Activated CD4-positive, alpha-beta T cell treated with anti-CD3 and anti-CD28 coated beads for 36 hours (primary cell): ENCODE measurements around the gene WNT8B. TPM values are rescaled to one million over a fixed set of nuclear protein-coding genes. Genes with fewer than 3 reads are reported as not detected.

Experiments used
- ATAC-seq: fragments of 200-7000 bp; cut with Tn5 transposase; one replicate; pipeline ENCODE4 v1.10.0; 2021; ENCODE audit warnings: mild to moderate bottlenecking, moderate library complexity
- CTCF ChIA-PET: fragments of 350-600 bp; sonication (Branson Sonifier 250); formaldehyde crosslinking; loops from one replicate; lab custom pipeline; 2021; ENCODE audit warnings: antibody characterized with exemption; lab: Charles Lee
- POLR2A ChIA-PET: fragments of 350-600 bp; sonication (Branson Sonifier 250); formaldehyde crosslinking; loops from one replicate; lab custom pipeline; 2021; ENCODE audit warnings: antibody characterized with exemption, inconsistent platforms; lab: Charles Lee
- DNase-seq: peaks from one replicate; pipeline ENCODE4 v3.0.0-alpha.2; 2020
- H3K27ac Mint-ChIP-seq: one replicate; pipeline ENCODE4 v1.8.0; 2021; ENCODE audit warnings: mixed read lengths
- H3K27me3 Mint-ChIP-seq: one replicate; pipeline ENCODE4 v1.8.0; 2021; ENCODE audit warnings: mixed read lengths
- H3K36me3 Mint-ChIP-seq: one replicate; pipeline ENCODE4 v1.8.0; 2021; ENCODE audit warnings: low read depth, mixed read lengths
- H3K4me1 Mint-ChIP-seq: one replicate; pipeline ENCODE4 v1.8.0; 2021; ENCODE audit warnings: mixed read lengths
- H3K4me3 Mint-ChIP-seq: one replicate; pipeline ENCODE4 v1.8.0; 2021; ENCODE audit warnings: mild to moderate bottlenecking, moderate library complexity, mixed read lengths
- H3K9me3 Mint-ChIP-seq: one replicate; pipeline ENCODE4 v1.8.0; 2021; ENCODE audit warnings: low read depth, mixed read lengths
- intact Hi-C, 2 experiments: fragments of 100-400 bp; cut with DNase I in 1 of 2; cut with micrococcal nuclease in 1 of 2; formaldehyde crosslinking; loops; one replicate each; pipeline versions ENCODE4 v1.14.2 to v1.15.1; 2022 to 2024; cut with DNase I, micrococcal nuclease
- total RNA-seq, 2 experiments: library from RNA; stranded (reverse); gene quantifications; one replicate each; pipeline ENCODE4 v1.2.3, GENCODE V29; 2021

WNT8B gene
- total RNA-seq, 2 experiments from 2014 or later, result 0.40 to 0.43 TPM

DNA sequence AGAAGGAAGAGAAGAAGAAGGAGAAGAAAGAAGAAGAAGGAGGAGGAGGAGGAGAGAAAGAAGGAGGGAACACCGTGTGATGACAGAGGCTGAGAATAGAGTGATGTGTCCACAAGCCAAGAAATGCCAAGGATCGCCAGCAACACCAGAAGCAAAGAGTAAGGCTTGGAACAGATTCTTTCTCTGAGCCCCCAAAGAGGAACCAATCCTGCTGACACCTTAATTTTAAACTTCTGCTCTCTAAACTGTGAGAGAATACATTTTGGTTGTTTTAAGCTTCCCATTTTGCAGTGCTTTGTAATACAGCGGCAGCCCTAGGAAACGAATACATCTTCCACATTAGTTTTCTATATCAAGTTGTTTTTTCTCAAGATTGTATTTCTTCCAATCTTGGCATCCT, 13.9 kb upstream of the WNT8B start:
- Mint-ChIP-seq H3K36me3 (no peaks in the 10 kb centered on the region), H3K4me1 (no peaks in the 10 kb centered on the region), H3K4me3 (no peak overlapping the region), H3K27me3 (peaks cover 8% of the 10 kb centered on the region), H3K9me3 (no peaks in the 10 kb centered on the region), H3K27ac (no peak overlapping the region)
- intact Hi-C loops, result no loop called here
- ATAC-seq, result no peak
- ChIA-PET POLR2A (no interaction called here), CTCF (interaction anchor here (1.0 to 1.5 kb wide), 2 partner anchors 15 to 108 kb away, joined by 3 to 4 read pairs; no protein-coding TSS in a partner anchor)
- DNase-seq, result no peak

DNA sequence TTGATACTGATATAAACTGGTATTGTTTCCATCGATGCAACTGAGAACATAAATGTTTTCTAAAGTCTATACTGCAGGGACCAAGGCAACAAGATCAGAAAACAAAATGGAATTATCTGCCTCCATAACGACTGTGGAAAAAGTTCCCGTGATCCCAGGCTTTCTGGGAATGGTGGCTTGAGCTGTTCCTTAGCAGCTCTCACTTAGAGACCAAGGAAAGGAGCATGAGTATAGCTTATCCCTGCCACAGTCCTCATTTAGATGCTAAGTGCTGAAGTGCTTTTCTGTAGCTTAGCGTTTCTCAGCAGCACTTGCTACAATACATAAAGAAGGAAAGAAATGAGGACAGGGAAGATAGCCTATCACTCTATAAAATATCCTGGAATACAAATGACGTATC, 5.5 kb downstream of the WNT8B start:
- H3K36me3 Mint-ChIP-seq, result no peaks in the 10 kb centered on the region
- H3K27me3 Mint-ChIP-seq, result no peaks in the 10 kb centered on the region
- no peak overlapping the region for H3K27ac Mint-ChIP-seq
- no peaks in the 10 kb centered on the region for H3K9me3 Mint-ChIP-seq
- DNase-seq (no peak), ATAC-seq (no peak)
- CTCF ChIA-PET, result interaction anchor here (1.0 to 2.3 kb wide), 4 partner anchors 14 to 50 kb away, joined by 4 to 10 read pairs (median 7); no protein-coding TSS in a partner anchor
- H3K4me3 Mint-ChIP-seq, result no peak overlapping the region
- H3K4me1 Mint-ChIP-seq, result no peaks in the 10 kb centered on the region
- POLR2A ChIA-PET, result interaction anchor here (0.9 kb wide), 1 partner anchor 71 kb away, joined by 3 read pairs; no protein-coding TSS in a partner anchor
- intact Hi-C loops, result no loop called here

DNA sequence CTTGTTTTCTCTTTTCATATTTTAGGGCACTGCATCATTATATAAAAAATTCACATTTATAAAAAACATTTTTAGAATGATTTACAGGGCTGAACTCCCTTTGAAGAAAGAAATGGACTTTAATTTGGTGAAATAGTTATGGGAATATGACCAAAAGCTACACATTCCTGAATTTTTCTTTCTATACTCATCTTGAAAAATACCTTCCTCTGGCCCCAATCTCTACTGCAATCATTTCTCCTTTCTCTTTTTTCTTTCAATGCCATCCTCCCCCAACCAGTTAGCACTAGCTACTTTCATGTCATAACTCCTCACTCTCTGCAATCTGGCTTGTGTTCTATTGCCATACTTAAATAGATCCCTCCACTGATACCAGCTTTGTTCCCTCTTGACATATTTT, 6.2 kb downstream of the WNT8B start:
- intact Hi-C loops, result no loop called here
- ChIA-PET CTCF (interaction anchor here (1.1 to 2.2 kb wide), 4 partner anchors 13 to 49 kb away, joined by 3 to 10 read pairs (median 5); no protein-coding TSS in a partner anchor), POLR2A (interaction anchor here (0.9 kb wide), 1 partner anchor 72 kb away, joined by 3 read pairs; no protein-coding TSS in a partner anchor)
- Mint-ChIP-seq H3K36me3 (no peaks in the 10 kb centered on the region), H3K4me1 (no peaks in the 10 kb centered on the region), H3K27ac (no peak overlapping the region), H3K27me3 (no peaks in the 10 kb centered on the region), H3K4me3 (no peak overlapping the region), H3K9me3 (no peaks in the 10 kb centered on the region)
- no peak for DNase-seq
- no peak for ATAC-seq

DNA sequence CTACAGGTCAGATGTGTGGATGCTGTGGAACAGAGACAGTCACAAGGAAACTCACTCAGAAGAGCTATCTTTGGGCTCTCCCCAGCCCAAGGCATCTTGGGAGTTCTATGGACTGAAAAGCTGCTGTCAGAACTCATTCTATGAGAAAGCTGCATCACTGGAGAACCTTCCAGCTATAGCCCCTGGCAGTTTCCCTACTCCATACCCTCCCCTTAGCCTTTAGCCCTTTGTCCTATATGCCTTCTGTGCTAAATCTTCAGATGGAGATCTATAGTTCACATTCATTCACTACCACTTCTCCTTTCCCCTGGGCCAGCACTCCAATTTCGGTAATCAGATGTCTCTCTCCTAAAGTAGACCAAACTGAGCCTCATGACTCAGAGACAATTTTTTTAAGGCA, 6.9 kb downstream of the WNT8B start:
- no peak for ATAC-seq
- no peak overlapping the region for H3K27ac Mint-ChIP-seq
- H3K9me3 Mint-ChIP-seq, result no peaks in the 10 kb centered on the region
- intact Hi-C loops, result no loop called here
- no peak overlapping the region for H3K4me3 Mint-ChIP-seq
- POLR2A ChIA-PET, result no interaction called here
- no peaks in the 10 kb centered on the region for H3K36me3 Mint-ChIP-seq
- H3K4me1 Mint-ChIP-seq, result no peaks in the 10 kb centered on the region
- CTCF ChIA-PET, result interaction anchor here (0.5 to 2.2 kb wide), 5 partner anchors 13 to 49 kb away, joined by 3 to 10 read pairs (median 4); no protein-coding TSS in a partner anchor
- no peak for DNase-seq
- H3K27me3 Mint-ChIP-seq, result peaks cover 2% of the 10 kb centered on the region

DNA sequence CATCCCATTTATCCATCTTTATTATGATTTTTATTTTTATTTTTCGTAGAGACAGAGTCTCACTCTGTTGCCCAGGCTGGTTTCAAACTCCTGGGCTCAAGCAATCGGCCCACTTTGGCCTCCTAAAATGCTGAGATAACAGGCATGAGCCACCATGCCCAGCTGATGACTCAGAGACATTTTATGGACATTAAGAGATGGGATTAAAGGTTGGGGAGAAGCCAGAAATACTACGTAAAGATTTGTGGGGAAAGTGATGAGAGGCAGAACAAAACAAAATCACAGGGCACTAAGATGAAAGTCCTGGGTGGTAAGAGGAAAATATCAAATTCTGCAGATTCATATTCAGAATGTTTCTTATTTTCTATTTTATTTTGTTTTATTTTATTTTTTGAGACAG, 7.6 kb downstream of the WNT8B start:
- Mint-ChIP-seq H3K4me1 (no peaks in the 10 kb centered on the region), H3K4me3 (no peak overlapping the region), H3K27ac (no peak overlapping the region), H3K36me3 (no peaks in the 10 kb centered on the region), H3K27me3 (peaks cover 2% of the 10 kb centered on the region), H3K9me3 (no peaks in the 10 kb centered on the region)
- ChIA-PET POLR2A (no interaction called here), CTCF (interaction anchor here (0.5 to 2.2 kb wide), 3 partner anchors 12 to 619 kb away, joined by 3 to 6 read pairs (median 4); no protein-coding TSS in a partner anchor)
- intact Hi-C loops, result no loop called here
- DNase-seq (no peak), ATAC-seq (no peak)

DNA sequence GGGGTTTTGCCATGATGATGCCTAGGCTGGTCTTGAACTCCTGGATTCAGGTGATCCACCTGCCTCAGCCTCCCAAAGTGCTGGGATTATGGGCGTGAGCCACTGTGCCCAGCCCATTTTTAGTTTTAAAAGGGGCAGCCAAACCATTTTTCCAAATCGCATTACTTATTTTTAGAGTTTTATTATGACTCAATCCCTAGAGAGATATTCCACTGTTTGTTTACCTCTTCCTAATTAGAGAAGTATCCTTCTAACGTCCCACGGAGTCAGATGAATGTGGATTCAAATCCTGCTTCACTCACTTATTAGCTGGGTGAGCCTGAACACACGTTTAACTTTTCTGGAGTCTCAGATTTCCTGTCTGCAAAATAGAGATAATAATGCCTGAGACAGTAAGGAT, 15.2 kb downstream of the WNT8B start:
- H3K4me3 Mint-ChIP-seq, result no peak overlapping the region
- no peak for ATAC-seq
- no peak overlapping the region for H3K27ac Mint-ChIP-seq
- H3K9me3 Mint-ChIP-seq, result no peaks in the 10 kb centered on the region
- POLR2A ChIA-PET, result no interaction called here
- H3K36me3 Mint-ChIP-seq, result no peaks in the 10 kb centered on the region
- CTCF ChIA-PET, result interaction anchor here (1.0 to 1.4 kb wide), 2 partner anchors 16 to 31 kb away, joined by 3 to 4 read pairs; no protein-coding TSS in a partner anchor
- DNase-seq, result no peak
- H3K4me1 Mint-ChIP-seq, result peaks cover 5% of the 10 kb centered on the region
- intact Hi-C loops, result no loop called here
- H3K27me3 Mint-ChIP-seq, result peaks cover 14% of the 10 kb centered on the region

DNA sequence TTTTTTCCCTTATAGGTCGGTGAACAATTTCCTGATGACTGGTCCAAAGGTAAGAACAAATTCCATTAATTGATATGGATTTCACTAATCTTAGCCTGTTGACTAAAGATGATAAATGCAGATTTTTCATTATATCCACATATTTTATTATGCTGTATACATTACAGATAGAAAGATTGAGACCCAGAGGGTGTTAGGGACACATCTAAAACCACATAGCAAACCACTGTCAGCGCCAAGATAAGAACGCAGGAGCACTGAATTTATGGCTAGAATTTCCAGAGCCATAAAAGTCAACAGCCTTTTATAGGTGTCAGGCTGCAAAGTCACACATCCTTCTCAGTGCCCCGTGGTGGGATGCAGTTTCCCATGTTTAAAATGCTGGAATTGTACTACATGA, 16.2 kb downstream of the WNT8B start:
- ATAC-seq, result no peak
- CTCF ChIA-PET, result no interaction called here
- DNase-seq, result no peak
- POLR2A ChIA-PET, result no interaction called here
- Mint-ChIP-seq H3K9me3 (no peaks in the 10 kb centered on the region), H3K4me1 (peaks cover 5% of the 10 kb centered on the region), H3K27ac (no peak overlapping the region), H3K36me3 (no peaks in the 10 kb centered on the region), H3K27me3 (peaks cover 14% of the 10 kb centered on the region), H3K4me3 (no peak overlapping the region)
- intact Hi-C loops, result no loop called here

DNA sequence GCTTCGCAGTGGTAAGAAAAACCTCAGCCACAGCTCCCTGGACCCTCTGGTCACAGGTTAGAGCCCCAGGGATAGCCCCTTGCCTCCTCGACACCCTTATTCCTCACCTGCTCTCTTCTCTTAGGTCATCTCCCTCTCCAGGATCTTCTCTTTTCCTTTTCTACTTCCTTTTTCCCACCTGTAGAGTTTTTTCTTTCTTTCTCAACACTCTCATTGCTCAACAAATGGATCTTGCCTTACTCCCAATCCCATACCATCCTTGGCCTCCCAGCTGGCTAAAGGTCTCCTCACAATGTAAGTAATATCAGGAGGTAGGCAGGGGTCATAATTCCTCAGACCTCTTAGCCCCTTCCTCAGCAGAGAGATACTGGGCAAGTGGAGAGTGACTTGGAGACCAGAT, 17.2 kb downstream of the WNT8B start:
- CTCF ChIA-PET, result interaction anchor here (0.7 to 6.5 kb wide), 8 partner anchors 30 to 394 kb away, joined by 3 to 131 read pairs (median 4); partner anchors contain the start of genes HIF1AN and SEC31B

DNA sequence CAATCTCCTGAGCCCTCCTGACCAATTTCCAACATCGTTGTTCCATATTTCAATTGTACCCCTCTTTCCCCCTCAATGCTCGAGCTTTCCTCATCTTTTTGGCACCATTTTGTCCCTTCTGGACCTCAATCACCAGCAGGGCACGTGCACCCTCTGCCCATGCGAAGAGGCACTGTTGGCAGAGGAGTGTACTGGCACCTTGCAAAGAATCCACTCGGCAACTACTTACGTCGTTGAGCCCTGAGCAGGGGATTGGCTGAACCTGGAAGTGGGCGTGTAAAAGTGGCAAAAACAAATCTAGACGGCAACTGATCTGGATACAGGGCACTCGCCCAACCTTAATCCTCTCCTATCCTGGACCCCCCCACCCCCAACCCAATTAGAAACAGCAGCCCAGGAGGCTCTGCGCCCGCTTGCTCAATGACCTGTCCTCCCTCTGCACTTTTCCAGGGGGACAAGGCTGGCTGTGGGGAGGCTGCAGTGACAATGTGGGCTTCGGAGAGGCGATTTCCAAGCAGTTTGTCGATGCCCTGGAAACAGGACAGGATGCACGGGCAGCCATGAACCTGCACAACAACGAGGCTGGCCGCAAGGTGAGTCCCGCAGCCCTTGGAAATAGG, 18.8 kb downstream of the WNT8B start:
- POLR2A ChIA-PET, result interaction anchor here (0.5 to 1.2 kb wide), 4 partner anchors 27 to 111 kb away, joined by 3 to 4 read pairs (median 3); no protein-coding TSS in a partner anchor

More for the DNA sequence above, 17.2 kb downstream of the WNT8B start:
- ATAC-seq (no peak), DNase-seq (no peak)
- Mint-ChIP-seq H3K36me3 (no peaks in the 10 kb centered on the region), H3K27ac (no peak overlapping the region), H3K4me3 (no peak overlapping the region), H3K27me3 (peaks cover 13% of the 10 kb centered on the region), H3K9me3 (no peaks in the 10 kb centered on the region), H3K4me1 (peaks cover 5% of the 10 kb centered on the region)
- intact Hi-C loops, result no loop called here
- POLR2A ChIA-PET, result no interaction called here

DNA sequence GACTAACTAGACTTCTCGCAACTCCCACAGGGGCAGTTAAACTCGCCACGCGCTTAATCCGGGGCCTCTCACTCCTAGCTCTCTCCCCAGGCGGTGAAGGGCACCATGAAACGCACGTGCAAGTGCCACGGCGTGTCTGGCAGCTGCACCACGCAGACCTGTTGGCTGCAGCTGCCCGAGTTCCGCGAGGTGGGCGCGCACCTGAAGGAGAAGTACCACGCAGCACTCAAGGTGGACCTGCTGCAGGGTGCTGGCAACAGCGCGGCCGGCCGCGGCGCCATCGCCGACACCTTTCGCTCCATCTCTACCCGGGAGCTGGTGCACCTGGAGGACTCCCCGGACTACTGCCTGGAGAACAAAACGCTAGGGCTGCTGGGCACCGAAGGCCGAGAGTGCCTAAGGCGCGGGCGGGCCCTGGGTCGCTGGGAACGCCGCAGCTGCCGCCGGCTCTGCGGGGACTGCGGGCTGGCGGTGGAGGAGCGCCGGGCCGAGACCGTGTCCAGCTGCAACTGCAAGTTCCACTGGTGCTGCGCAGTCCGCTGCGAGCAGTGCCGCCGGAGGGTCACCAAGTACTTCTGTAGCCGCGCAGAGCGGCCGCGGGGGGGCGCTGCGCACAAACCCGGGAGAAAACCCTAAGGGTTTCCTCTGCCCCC, 19.5 kb downstream of the WNT8B start:
- ATAC-seq, result peak; percentile 71
- POLR2A ChIA-PET, result interaction anchor here (0.5 to 1.2 kb wide), 5 partner anchors 26 to 139 kb away, joined by 3 to 5 read pairs (median 3); no protein-coding TSS in a partner anchor
- Mint-ChIP-seq H3K27me3 (peaks cover 13% of the 10 kb centered on the region), H3K36me3 (peaks cover 2% of the 10 kb centered on the region), H3K4me1 (peaks cover 5% of the 10 kb centered on the region), H3K4me3 (peak overlapping the region; percentile 71), H3K9me3 (no peaks in the 10 kb centered on the region), H3K27ac (peak overlapping the region; percentile 32)
- peak; percentile 83 for DNase-seq
- CTCF ChIA-PET, result interaction anchor here (0.5 to 6.5 kb wide), 40 partner anchors 9 to 1106 kb away, joined by 3 to 131 read pairs (median 4); partner anchors contain the start of genes DPCD, HIF1AN, POLL and SCD
- intact Hi-C loops, result loop anchor here (1.0 kb wide), 3 partner anchors 26 to 36 kb away; no protein-coding TSS in a partner anchor

More for the DNA sequence above, 18.8 kb downstream of the WNT8B start:
- intact Hi-C loops, result loop anchor here (1.0 kb wide), 4 partner anchors 27 to 47 kb away; no protein-coding TSS in a partner anchor
- Mint-ChIP-seq H3K27me3 (peaks cover 13% of the 10 kb centered on the region), H3K9me3 (no peaks in the 10 kb centered on the region), H3K4me3 (peak overlapping the region; percentile 71), H3K27ac (no peak overlapping the region), H3K4me1 (peaks cover 5% of the 10 kb centered on the region), H3K36me3 (no peaks in the 10 kb centered on the region)
- CTCF ChIA-PET, result interaction anchor here (0.5 to 6.5 kb wide), 32 partner anchors 8 to 670 kb away, joined by 3 to 131 read pairs (median 5); partner anchors contain the start of genes SCD and SEC31B
- ATAC-seq, result peak; percentile 96
- DNase-seq, result peak; percentile 92

DNA sequence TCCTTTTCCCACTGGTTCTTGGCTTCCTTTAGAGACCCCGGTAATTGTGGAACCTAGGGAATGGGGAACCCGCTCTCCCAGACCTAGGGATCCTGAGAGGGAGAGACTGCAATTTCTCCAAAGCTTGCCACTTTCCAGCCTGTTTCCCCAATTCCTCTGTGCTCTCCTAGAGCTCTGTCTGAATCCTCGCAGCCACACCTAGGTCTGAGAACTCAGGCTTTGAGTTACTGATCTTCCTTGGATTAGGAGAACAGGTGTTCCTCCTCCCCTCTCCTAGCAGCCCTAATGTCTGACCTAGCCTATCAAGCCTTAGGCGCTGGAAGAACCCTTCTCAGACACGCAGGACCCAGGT, 20.0 kb downstream of the WNT8B start:
- intact Hi-C loops, result loop anchor here (1.0 kb wide), 3 partner anchors 25 to 35 kb away; no protein-coding TSS in a partner anchor
- Mint-ChIP-seq H3K27me3 (peaks cover 13% of the 10 kb centered on the region), H3K9me3 (no peaks in the 10 kb centered on the region), H3K27ac (no peak overlapping the region), H3K4me3 (peak overlapping the region; percentile 71), H3K36me3 (peaks cover 2% of the 10 kb centered on the region), H3K4me1 (peaks cover 5% of the 10 kb centered on the region)
- no peak for ATAC-seq
- CTCF ChIA-PET, result interaction anchor here (0.6 to 6.5 kb wide), 33 partner anchors 9 to 1376 kb away, joined by 3 to 131 read pairs (median 5); partner anchors contain the start of genes DPCD, HIF1AN, POLL and SCD
- POLR2A ChIA-PET, result interaction anchor here (0.6 to 1.2 kb wide), 4 partner anchors 26 to 139 kb away, joined by 3 to 5 read pairs (median 3); no protein-coding TSS in a partner anchor
- no peak for DNase-seq
